H1 (cell line): ENCODE data around the gene MYLK. TPM values are rescaled to one million over a fixed set of nuclear protein-coding genes. Genes with fewer than 3 reads are reported as not detected.

ENCODE experiments used
- CTCF ChIA-PET: fragments of 300-600 bp; sonication (Branson Sonifier 250); formaldehyde crosslinking; loops from one replicate; lab custom pipeline; 2021; ENCODE audit not compliant: partially characterized antibody; lab: Charles Lee
- POLR2A ChIA-PET: fragments of 300-600 bp; sonication (Branson Sonifier 250); formaldehyde crosslinking; loops from one replicate; lab custom pipeline; 2021; ENCODE audit warnings: inconsistent platforms; ENCODE audit not compliant: partially characterized antibody; lab: Charles Lee
- DNase-seq, 2 experiments: peaks; one replicate each; pipeline versions ENCODE4 v3.0.0 to v3.0.0-alpha.2; 2010 to 2022; ENCODE audit warnings: low spot score in 2 of 2, low read depth in 1 of 2, mixed read lengths in 1 of 2
- FAIRE-seq: peaks from 2 replicates; lab custom pipeline; 2011; peaks lifted over from hg19 to GRCh38; lab: Jason Lieb, UNC
- H2AFZ ChIP-seq: 2 replicates; pipeline ENCODE4 v1.8.1; 2012; ENCODE audit warnings: low read length, inconsistent platforms
- H2AK5ac ChIP-seq: 2 replicates; pipeline ENCODE4 v1.6.1; 2013; ENCODE audit warnings: low read depth, low read length
- H2BK120ac ChIP-seq: replicated peaks from 2 replicates; pipeline ENCODE3; 2013; ENCODE audit warnings: low read depth, low read length, inconsistent platforms
- H2BK12ac ChIP-seq: 2 replicates; pipeline ENCODE4 v1.6.1; 2013; ENCODE audit warnings: low read depth, low read length
- H2BK15ac ChIP-seq: 2 replicates; pipeline ENCODE4 v1.6.1; 2013; ENCODE audit warnings: low read length
- H2BK20ac ChIP-seq: 2 replicates; pipeline ENCODE4 v1.6.1; 2013; ENCODE audit warnings: low read length
- H2BK5ac ChIP-seq: 2 replicates; pipeline ENCODE4 v1.6.1; 2013; ENCODE audit warnings: low read depth, low read length
- H3K14ac ChIP-seq: 2 replicates; pipeline ENCODE4 v1.6.1; 2013; ENCODE audit warnings: inconsistent platforms; ENCODE audit not compliant: insufficient read length
- H3K18ac ChIP-seq: 2 replicates; pipeline ENCODE4 v1.6.1; 2013; ENCODE audit warnings: low read length; ENCODE audit errors: extremely low read depth
- H3K23ac ChIP-seq: 2 replicates; pipeline ENCODE4 v1.6.1; 2013; ENCODE audit warnings: inconsistent platforms; ENCODE audit not compliant: insufficient read length
- H3K23me2 ChIP-seq: 2 replicates; pipeline ENCODE4 v1.6.1; 2013; ENCODE audit warnings: low read depth, low read length
- H3K27ac ChIP-seq: 2 replicates; pipeline ENCODE4 v1.6.1; 2011; ENCODE audit warnings: low read depth, low read length, inconsistent platforms
- H3K27me3 ChIP-seq, 4 experiments: replicated peaks in 1 of 4; 1 replicate in 1 of 4; 2 replicates in 3 of 4; pipeline versions ENCODE4 v1.6.1 to v1.8.1; 2011 to 2013; ENCODE audit warnings: low read length in 3 of 4, mild to moderate bottlenecking in 3 of 4, inconsistent platforms in 2 of 4, mixed read lengths in 2 of 4, moderate library complexity in 1 of 4; ENCODE audit not compliant: control insufficient read depth in 3 of 4, insufficient read depth in 3 of 4; ENCODE audit errors: extremely low read depth in 1 of 4
- H3K36me3 ChIP-seq, 4 experiments: 2 replicates each; pipeline versions ENCODE4 v1.6.1 to v1.8.1; 2011 to 2013; ENCODE audit warnings: mild to moderate bottlenecking in 4 of 4, low read length in 3 of 4, moderate library complexity in 2 of 4, control low read depth in 1 of 4, inconsistent platforms in 1 of 4; ENCODE audit not compliant: insufficient read depth in 4 of 4, control insufficient read depth in 2 of 4
- H3K4ac ChIP-seq: replicated peaks from 2 replicates; pipeline ENCODE3; 2013; ENCODE audit warnings: low read length, low read depth, mixed read lengths, inconsistent platforms; ENCODE audit not compliant: insufficient read length
- H3K4me1 ChIP-seq, 4 experiments: replicated peaks in 1 of 4; 1 replicate in 1 of 4; 2 replicates in 3 of 4; pipeline versions ENCODE4 v1.6.1 to v1.8.1; 2011 to 2013; ENCODE audit warnings: low read length in 3 of 4, inconsistent platforms in 2 of 4, mixed read lengths in 1 of 4; ENCODE audit not compliant: insufficient read depth in 4 of 4, control insufficient read depth in 3 of 4
- H3K4me2 ChIP-seq, 2 experiments: 2 replicates each; pipeline versions ENCODE4 v1.6.1 to v1.8.1; 2011 to 2013; ENCODE audit warnings: low read depth in 2 of 2, low read length in 2 of 2, control low read depth in 1 of 2, inconsistent platforms in 1 of 2, mild to moderate bottlenecking in 1 of 2; ENCODE audit not compliant: insufficient read depth in 1 of 2
- H3K4me3 ChIP-seq, 4 experiments: fragments of 200-600, 300-600 bp in 1 of 4; sonication (generic), shearing (Covaris generic), sonication (Bioruptor Twin) in 1 of 4; 2 replicates each; pipeline versions ENCODE4 v1.5.1 to v1.8.1; 2011 to 2016; ENCODE audit warnings: low read length in 4 of 4, low read depth in 3 of 4, control low read depth in 2 of 4, inconsistent platforms in 2 of 4, mild to moderate bottlenecking in 2 of 4, mixed read lengths in 1 of 4, moderate library complexity in 1 of 4; ENCODE audit not compliant: insufficient read depth in 2 of 4; ENCODE audit errors: extremely low read depth in 1 of 4
- H3K56ac ChIP-seq: replicated peaks from 2 replicates; pipeline ENCODE3; 2013; ENCODE audit warnings: low read depth, mild to moderate bottlenecking, mixed read lengths, low read length, inconsistent platforms; ENCODE audit not compliant: insufficient read length
- H3K79me1 ChIP-seq: 2 replicates; pipeline ENCODE4 v1.6.1; 2013; ENCODE audit warnings: low read depth, low read length, control low read depth
- H3K79me2 ChIP-seq, 2 experiments: 2 replicates each; pipeline versions ENCODE4 v1.6.1 to v1.8.1; 2012 to 2013; ENCODE audit warnings: low read length in 2 of 2, mild to moderate bottlenecking in 2 of 2, inconsistent platforms in 1 of 2; ENCODE audit not compliant: insufficient read depth in 2 of 2, control insufficient read depth in 1 of 2
- H3K9ac ChIP-seq, 4 experiments: replicated peaks in 1 of 4; 1 replicate in 1 of 4; 2 replicates in 3 of 4; pipeline versions ENCODE4 v1.6.1 to v1.8.1; 2011 to 2013; ENCODE audit warnings: low read depth in 3 of 4, low read length in 3 of 4, control low read depth in 2 of 4, mild to moderate bottlenecking in 2 of 4, moderate library complexity in 2 of 4, inconsistent platforms in 1 of 4; ENCODE audit errors: extremely low read depth in 1 of 4
- H3K9me3 ChIP-seq, 2 experiments: 2 replicates each; pipeline versions ENCODE4 v1.6.1 to v1.8.1; 2012 to 2013; ENCODE audit warnings: mild to moderate bottlenecking in 2 of 2, moderate library complexity in 2 of 2, control low read depth in 1 of 2, inconsistent platforms in 1 of 2, low read depth in 1 of 2, low read length in 1 of 2, mixed read lengths in 1 of 2; ENCODE audit not compliant: insufficient read depth in 2 of 2
- H4K20me1 ChIP-seq, 2 experiments: replicated peaks in 1 of 2; 2 replicates each; pipeline versions ENCODE3 to v1.8.1; 2011 to 2013; ENCODE audit warnings: inconsistent platforms in 2 of 2, low read length in 2 of 2, mild to moderate bottlenecking in 1 of 2; ENCODE audit not compliant: insufficient read depth in 2 of 2, control insufficient read depth in 1 of 2
- H4K5ac ChIP-seq: 2 replicates; pipeline ENCODE4 v1.6.1; 2013; ENCODE audit warnings: low read length, low read depth, mixed read lengths, inconsistent platforms; ENCODE audit not compliant: insufficient read length
- H4K8ac ChIP-seq: 2 replicates; pipeline ENCODE4 v1.8.0; 2013; ENCODE audit warnings: mild to moderate bottlenecking, moderate library complexity, low read length, inconsistent platforms; ENCODE audit not compliant: insufficient read depth; ENCODE audit errors: extremely low read depth
- H4K91ac ChIP-seq: replicated peaks from 2 replicates; pipeline ENCODE3; 2013; ENCODE audit warnings: low read length, mixed read lengths, inconsistent platforms; ENCODE audit not compliant: insufficient read length
- CHD7 ChIP-seq: fragments of 300-600 bp; sonication (generic); IDR thresholded peaks from 2 replicates; pipeline ENCODE4 v1.7.1; 2012; ENCODE audit warnings: low read length, moderate library complexity, mild to moderate bottlenecking, inconsistent platforms; ENCODE audit not compliant: insufficient replicate concordance
- polyA plus RNA-seq, 7 experiments: library from polyadenylated mRNA; depleted of rRNA in 3 of 7; stranded (reverse) in 5 of 7; unstranded in 2 of 7; fragments of >200 nt in 5 of 7; fragments of 200-250 nt in 2 of 7; gene quantifications; 1 replicate in 5 of 7; 2 replicates in 1 of 7; 4 replicates in 1 of 7; pipeline versions ENCODE4 v1.2.1 to v1.2.3, GENCODE V29; 2011 to 2013; ENCODE audit warnings: missing spikeins in 2 of 7, mixed read lengths in 2 of 7
- total RNA-seq: library from RNA; stranded (reverse); fragmentation: NEBNext Ultra II Directional; extraction: Animal tissue kit (Norgen Biotek cat#: 25700); gene quantifications from 2 replicates; pipeline ENCODE4 v1.2.1, GENCODE V29; 2021

Gene MYLK
- total and polyA plus RNA-seq, 2 of the 8 experiments (the other 6 are each of a cell fraction or from before 2014, with no cell fraction given), result 11.6 to 21.3 TPM

GRCh38 chr3:123884993-123885392 lies 861 bp upstream of the MYLK start:
- no peak overlapping the region for H3K23ac ChIP-seq
- peak overlapping the region; percentile 83 to 93 for H3K4me2 ChIP-seq
- H2BK12ac ChIP-seq, result no peak overlapping the region
- H3K79me2 ChIP-seq, result no peaks in the 10 kb centered on the region
- peaks cover 0 to 9% (median 4%) of the 10 kb centered on the region in 4 experiments; a peak in 3 of 7 replicates for H3K27me3 ChIP-seq
- no peaks in the 10 kb centered on the region for H3K36me3 ChIP-seq
- no peak overlapping the region for H2BK20ac ChIP-seq
- H3K9me3 ChIP-seq, result no peaks in the 10 kb centered on the region
- no peak overlapping the region for H2AK5ac ChIP-seq
- no peak overlapping the region for H2BK120ac ChIP-seq
- peak overlapping the region in 3 of 4 experiments; percentile 40 to 68 (median 65); a peak in 4 of 8 replicates for H3K4me3 ChIP-seq
- H3K23me2 ChIP-seq, result peaks cover 10% of the 10 kb centered on the region
- H3K4ac ChIP-seq, result no peak overlapping the region
- DNase-seq, result no peak
- H4K8ac ChIP-seq, result no peak overlapping the region
- no peak overlapping the region for H3K18ac ChIP-seq
- H3K79me1 ChIP-seq, result no peaks in the 10 kb centered on the region
- ChIA-PET POLR2A (no interaction called here), CTCF (interaction anchor here (1.7 kb wide), 1 partner anchor 14 kb away, joined by 6 read pairs; no protein-coding TSS in a partner anchor)
- no peak for FAIRE-seq
- no peak overlapping the region for H4K5ac ChIP-seq
- no peak overlapping the region for H4K91ac ChIP-seq
- H2BK15ac ChIP-seq, result no peak overlapping the region
- no peaks in the 10 kb centered on the region for H4K20me1 ChIP-seq
- H3K27ac ChIP-seq, result no peak overlapping the region
- H3K14ac ChIP-seq, result no peak overlapping the region
- peaks cover 0 to 6% (median 3%) of the 10 kb centered on the region in 4 experiments; a peak in 4 of 7 replicates for H3K4me1 ChIP-seq
- H3K56ac ChIP-seq, result no peak overlapping the region
- H3K9ac ChIP-seq, result no peak overlapping the region
- no peak overlapping the region for H2AFZ ChIP-seq
- H2BK5ac ChIP-seq, result no peak overlapping the region
- no peak for TF ChIP-seq CHD7
